Prostate gland (tissue), 2 donors: ENCODE results near the gene LRSAM1.

Experiments
- POLR2A ChIP-seq: fragments of 450-650 bp; IDR thresholded peaks from one replicate; pipeline ENCODE4 v1.6.1; 2016; ENCODE audit warnings: antibody characterized with exemption, mild to moderate bottlenecking
- POLR2AphosphoS5 ChIP-seq: sonication (generic); formaldehyde crosslinking; IDR thresholded peaks from one replicate; pipeline ENCODE4 v1.6.1; 2017; ENCODE audit warnings: antibody characterized with exemption
- TF ChIP-seq, protein P1 (sequence below), 4 experiments: fragments of 200-600 bp in 2 of 4; fragments of 450-650 bp in 2 of 4; sonication (generic) in 2 of 4; IDR thresholded peaks; 1 replicate in 3 of 4; 2 replicates in 1 of 4; pipeline ENCODE4 v1.5.1; 2016 to 2019; ENCODE audit warnings: antibody characterized with exemption in 4 of 4, mild to moderate bottlenecking in 2 of 4, moderate library complexity in 2 of 4

DNA sequence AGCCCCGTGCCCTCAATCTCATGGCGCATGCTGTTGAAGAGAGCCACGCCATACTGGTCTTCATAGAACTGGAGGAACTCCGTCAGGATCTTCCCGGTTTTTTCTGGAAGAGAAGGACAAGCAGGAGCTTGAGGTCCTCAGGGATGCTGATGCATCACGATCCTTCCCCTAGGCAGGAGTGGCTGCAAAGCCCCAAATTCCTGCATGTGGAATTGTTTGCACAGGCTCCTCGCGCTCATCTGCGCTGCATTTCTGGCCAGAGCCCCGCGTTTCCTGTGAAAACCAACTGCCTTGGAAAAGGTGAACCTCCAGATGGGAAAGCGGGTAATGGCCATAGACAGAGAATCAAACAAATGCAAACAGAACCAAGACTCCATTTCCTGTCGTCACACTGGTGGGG is 80.4 kb downstream of the LRSAM1 start:
- TF ChIP-seq, protein P1, sequence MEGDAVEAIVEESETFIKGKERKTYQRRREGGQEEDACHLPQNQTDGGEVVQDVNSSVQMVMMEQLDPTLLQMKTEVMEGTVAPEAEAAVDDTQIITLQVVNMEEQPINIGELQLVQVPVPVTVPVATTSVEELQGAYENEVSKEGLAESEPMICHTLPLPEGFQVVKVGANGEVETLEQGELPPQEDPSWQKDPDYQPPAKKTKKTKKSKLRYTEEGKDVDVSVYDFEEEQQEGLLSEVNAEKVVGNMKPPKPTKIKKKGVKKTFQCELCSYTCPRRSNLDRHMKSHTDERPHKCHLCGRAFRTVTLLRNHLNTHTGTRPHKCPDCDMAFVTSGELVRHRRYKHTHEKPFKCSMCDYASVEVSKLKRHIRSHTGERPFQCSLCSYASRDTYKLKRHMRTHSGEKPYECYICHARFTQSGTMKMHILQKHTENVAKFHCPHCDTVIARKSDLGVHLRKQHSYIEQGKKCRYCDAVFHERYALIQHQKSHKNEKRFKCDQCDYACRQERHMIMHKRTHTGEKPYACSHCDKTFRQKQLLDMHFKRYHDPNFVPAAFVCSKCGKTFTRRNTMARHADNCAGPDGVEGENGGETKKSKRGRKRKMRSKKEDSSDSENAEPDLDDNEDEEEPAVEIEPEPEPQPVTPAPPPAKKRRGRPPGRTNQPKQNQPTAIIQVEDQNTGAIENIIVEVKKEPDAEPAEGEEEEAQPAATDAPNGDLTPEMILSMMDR (IDR thresholded peaks at IDR 0.05) = no peak
- TF ChIP-seq POLR2A = no peak
- no peak for TF ChIP-seq POLR2AphosphoS5
